OCI-LY1 (cell line): ENCODE data around the gene SSH3.

Source experiments
- H2AFZ ChIP-seq: fragments of 200-600 bp; sonication (generic), shearing (Covaris generic); 2 replicates; pipeline ENCODE4 v1.6.0; 2014; ENCODE audit warnings: antibody characterized with exemption, mild to moderate bottlenecking, low read length
- H3F3A ChIP-seq: fragments of 200-600 bp; sonication (generic), shearing (Covaris generic); 2 replicates; pipeline ENCODE4 v1.6.0; 2014; ENCODE audit warnings: mild to moderate bottlenecking, antibody characterized with exemption, low read length, moderate library complexity; ENCODE audit not compliant: insufficient read depth
- H3K27ac ChIP-seq: fragments of 200-600 bp; sonication (generic); 2 replicates; pipeline ENCODE4 v1.5.1; 2014; ENCODE audit warnings: low read length, mixed run types, mild to moderate bottlenecking, low read depth; ENCODE audit not compliant: poor library complexity, severe bottlenecking
- H3K27me3 ChIP-seq: fragments of 200-600 bp; sonication (generic); 2 replicates; pipeline ENCODE4 v1.6.0; 2014; ENCODE audit warnings: antibody characterized with exemption, mild to moderate bottlenecking, low read length, moderate library complexity; ENCODE audit not compliant: insufficient read depth
- H3K36me3 ChIP-seq: fragments of 200-600 bp; sonication (generic); 2 replicates; pipeline ENCODE4 v1.6.1; 2014; ENCODE audit warnings: mild to moderate bottlenecking, antibody characterized with exemption, low read length, moderate library complexity, mixed read lengths; ENCODE audit not compliant: insufficient read depth
- H3K4me1 ChIP-seq: fragments of 200-600 bp; sonication (generic); 2 replicates; pipeline ENCODE4 v1.5.1; 2014; ENCODE audit warnings: mild to moderate bottlenecking, low read length, moderate library complexity; ENCODE audit not compliant: insufficient read depth, severe bottlenecking
- H3K4me2 ChIP-seq: fragments of 200-600 bp; sonication (generic), shearing (Covaris generic); 2 replicates; pipeline ENCODE4 v1.6.1; 2014; ENCODE audit warnings: low read length
- H3K4me3 ChIP-seq: fragments of 200-600 bp; sonication (generic); 2 replicates; pipeline ENCODE4 v1.5.1; 2014; ENCODE audit warnings: low read length, low read depth, mild to moderate bottlenecking, mixed read lengths; ENCODE audit not compliant: poor library complexity, severe bottlenecking
- H3K79me2 ChIP-seq: fragments of 200-600 bp; shearing (Covaris generic); 2 replicates; pipeline ENCODE4 v1.6.1; 2016; ENCODE audit warnings: mixed run types, low read length, mixed read lengths; ENCODE audit not compliant: insufficient read depth
- H3K9ac ChIP-seq: fragments of 200-600 bp; sonication (generic), shearing (Covaris generic); 2 replicates; pipeline ENCODE4 v1.6.1; 2014; ENCODE audit warnings: mild to moderate bottlenecking, low read length, mixed read lengths
- H3K9me2 ChIP-seq: fragments of 200-600 bp; sonication (generic), shearing (Covaris generic); 2 replicates; pipeline ENCODE4 v1.6.1; 2014; ENCODE audit warnings: low read depth, mild to moderate bottlenecking, low read length, mixed read lengths
- H3K9me3 ChIP-seq: fragments of 200-600 bp; shearing (Covaris generic); 2 replicates; pipeline ENCODE4 v1.6.1; 2014; ENCODE audit warnings: low read length, mixed read lengths
- H4K20me1 ChIP-seq: fragments of 200-600 bp; sonication (generic), shearing (Covaris generic); 2 replicates; pipeline ENCODE4 v1.6.0; 2016; ENCODE audit warnings: mild to moderate bottlenecking, low read length; ENCODE audit not compliant: insufficient read depth
- CTCF ChIP-seq: fragments of 200-600 bp; sonication (generic), shearing (Covaris generic); IDR thresholded peaks from 2 replicates; pipeline ENCODE4 v1.5.1; 2017; ENCODE audit warnings: mild to moderate bottlenecking, antibody characterized with exemption, low read length, moderate library complexity, mixed read lengths
- EZH2 ChIP-seq: fragments of 200-600 bp; sonication (generic), shearing (Covaris generic); IDR thresholded peaks from 2 replicates; pipeline ENCODE4 v1.8.0; 2017; ENCODE audit warnings: borderline replicate concordance, mixed run types, mild to moderate bottlenecking, antibody characterized with exemption, low read length, moderate library complexity, mixed read lengths

The SSH3 gene

GRCh38 chr11:67345920-67346819, 42.8 kb downstream of the SSH3 start:
- no peaks in the 10 kb centered on the region for H3K9me2 ChIP-seq
- H3K27ac ChIP-seq, result no peak overlapping the region
- no peaks in the 10 kb centered on the region for H4K20me1 ChIP-seq
- peak; percentile 96 for TF ChIP-seq CTCF
- TF ChIP-seq EZH2, result no peak
- H3K36me3 ChIP-seq, result peaks cover 3% of the 10 kb centered on the region
- no peaks in the 10 kb centered on the region for H3K9me3 ChIP-seq
- no peak overlapping the region for H3K9ac ChIP-seq
- H3K4me1 ChIP-seq, result peaks cover 38% of the 10 kb centered on the region
- H3F3A ChIP-seq, result no peaks in the 10 kb centered on the region
- H2AFZ ChIP-seq, result no peak overlapping the region
- no peaks in the 10 kb centered on the region for H3K79me2 ChIP-seq
- H3K4me3 ChIP-seq, result no peak overlapping the region
- no peaks in the 10 kb centered on the region for H3K27me3 ChIP-seq
- no peak overlapping the region for H3K4me2 ChIP-seq

GRCh38 chr11:67347964-67348749, 44.8 kb downstream of the SSH3 start:
- TF ChIP-seq CTCF (no peak), EZH2 (no peak)
- no peaks in the 10 kb centered on the region for H3K27me3 ChIP-seq
- no peak overlapping the region for H3K4me2 ChIP-seq
- H4K20me1 ChIP-seq, result no peaks in the 10 kb centered on the region
- H3K36me3 ChIP-seq, result peaks cover 8% of the 10 kb centered on the region
- H3K9ac ChIP-seq, result no peak overlapping the region
- no peak overlapping the region for H3K4me3 ChIP-seq
- H3F3A ChIP-seq, result no peaks in the 10 kb centered on the region
- H3K4me1 ChIP-seq, result peaks cover 50% of the 10 kb centered on the region
- no peak overlapping the region for H3K27ac ChIP-seq
- no peak overlapping the region for H2AFZ ChIP-seq
- H3K9me2 ChIP-seq, result no peaks in the 10 kb centered on the region
- H3K9me3 ChIP-seq, result no peaks in the 10 kb centered on the region
- H3K79me2 ChIP-seq, result no peaks in the 10 kb centered on the region

GRCh38 chr11:67349036-67349435, 45.7 kb downstream of the SSH3 start:
- Histone ChIP-seq H3K9ac (no peak overlapping the region), H2AFZ (no peak overlapping the region), H3K79me2 (no peaks in the 10 kb centered on the region), H3F3A (no peaks in the 10 kb centered on the region), H3K9me3 (no peaks in the 10 kb centered on the region), H3K36me3 (peaks cover 8% of the 10 kb centered on the region), H3K27ac (no peak overlapping the region), H3K4me1 (peaks cover 52% of the 10 kb centered on the region), H3K27me3 (no peaks in the 10 kb centered on the region), H4K20me1 (no peaks in the 10 kb centered on the region), H3K9me2 (no peaks in the 10 kb centered on the region), H3K4me2 (no peak overlapping the region), H3K4me3 (no peak overlapping the region)
- no peak for TF ChIP-seq CTCF
- TF ChIP-seq EZH2, result no peak
